GM18526 (cell line): ENCODE measurements around the gene GNAI1.

Experiments used
- POLR2A ChIP-seq: IDR thresholded peaks from 3 replicates; pipeline ENCODE4 v1.6.1; 2011; ENCODE audit not compliant: insufficient read length; ENCODE audit errors: extremely low read depth

The GNAI1 gene

GRCh38 chr7:80141376-80141775 is 6.7 kb downstream of the GNAI1 start:
- TF ChIP-seq POLR2A: no peak

- no peak for TF ChIP-seq POLR2A
These were observed 8.4 kb downstream of the GNAI1 start for GRCh38 chr7:80142853-80143580.

- no peak for TF ChIP-seq POLR2A
These were observed 11.3 kb downstream of the GNAI1 start for GRCh38 chr7:80145780-80146422.

GRCh38 chr7:80146545-80147182 is 12.0 kb downstream of the GNAI1 start:
- no peak for TF ChIP-seq POLR2A

- no peak for TF ChIP-seq POLR2A
These were observed 13.1 kb downstream of the GNAI1 start for GRCh38 chr7:80147543-80148391.

GRCh38 chr7:80150611-80151273 is 16.1 kb downstream of the GNAI1 start:
- TF ChIP-seq POLR2A: no peak

- no peak for TF ChIP-seq POLR2A
These were observed 16.6 kb downstream of the GNAI1 start for GRCh38 chr7:80151274-80151665.

GRCh38 chr7:80153446-80153845 is 18.8 kb downstream of the GNAI1 start:
- TF ChIP-seq POLR2A: no peak

GRCh38 chr7:80154656-80155333 is 20.2 kb downstream of the GNAI1 start:
- TF ChIP-seq POLR2A: no peak

GRCh38 chr7:80155374-80155773 is 20.7 kb downstream of the GNAI1 start:
- TF ChIP-seq POLR2A: no peak

GRCh38 chr7:80159802-80160201 is 25.2 kb downstream of the GNAI1 start:
- TF ChIP-seq POLR2A: no peak

GRCh38 chr7:80161466-80161865 is 26.8 kb downstream of the GNAI1 start:
- TF ChIP-seq POLR2A: no peak

- TF ChIP-seq POLR2A: no peak
These were observed 30.5 kb downstream of the GNAI1 start for GRCh38 chr7:80165177-80165576.

- no peak for TF ChIP-seq POLR2A
These were observed 35.8 kb downstream of the GNAI1 start for GRCh38 chr7:80170445-80170844.

GRCh38 chr7:80172387-80172786 is 37.8 kb downstream of the GNAI1 start:
- no peak for TF ChIP-seq POLR2A

- no peak for TF ChIP-seq POLR2A
These were observed 41.1 kb downstream of the GNAI1 start for GRCh38 chr7:80175744-80176143.
